GM12865 (cell line): Measurements from ENCODE around the gene ADCY6.

Experiments
- DNase-seq: peaks from one replicate; pipeline ENCODE4 v3.0.0; 2010; ENCODE audit warnings: low read depth
- H3K4me3 ChIP-seq: 2 replicates; pipeline ENCODE4 v1.5.1; 2011; ENCODE audit warnings: mild to moderate bottlenecking, low read depth, low read length, control low read depth
- TF ChIP-seq, protein P1 (sequence below): IDR thresholded peaks from 2 replicates; pipeline ENCODE4 v1.5.1; 2011; ENCODE audit warnings: low read length, control low read depth, low read depth, inconsistent platforms; ENCODE audit not compliant: insufficient read depth; ENCODE audit errors: missing control alignments

The ADCY6 gene

GRCh38 chr12:48788854-48789775 lies at the start of gene ADCY6:
ADCY6 (minus strand) TSS chr12:48789089; CDS start chr12:48783434, 5,655 bp downstream.
- TF ChIP-seq, protein P1, sequence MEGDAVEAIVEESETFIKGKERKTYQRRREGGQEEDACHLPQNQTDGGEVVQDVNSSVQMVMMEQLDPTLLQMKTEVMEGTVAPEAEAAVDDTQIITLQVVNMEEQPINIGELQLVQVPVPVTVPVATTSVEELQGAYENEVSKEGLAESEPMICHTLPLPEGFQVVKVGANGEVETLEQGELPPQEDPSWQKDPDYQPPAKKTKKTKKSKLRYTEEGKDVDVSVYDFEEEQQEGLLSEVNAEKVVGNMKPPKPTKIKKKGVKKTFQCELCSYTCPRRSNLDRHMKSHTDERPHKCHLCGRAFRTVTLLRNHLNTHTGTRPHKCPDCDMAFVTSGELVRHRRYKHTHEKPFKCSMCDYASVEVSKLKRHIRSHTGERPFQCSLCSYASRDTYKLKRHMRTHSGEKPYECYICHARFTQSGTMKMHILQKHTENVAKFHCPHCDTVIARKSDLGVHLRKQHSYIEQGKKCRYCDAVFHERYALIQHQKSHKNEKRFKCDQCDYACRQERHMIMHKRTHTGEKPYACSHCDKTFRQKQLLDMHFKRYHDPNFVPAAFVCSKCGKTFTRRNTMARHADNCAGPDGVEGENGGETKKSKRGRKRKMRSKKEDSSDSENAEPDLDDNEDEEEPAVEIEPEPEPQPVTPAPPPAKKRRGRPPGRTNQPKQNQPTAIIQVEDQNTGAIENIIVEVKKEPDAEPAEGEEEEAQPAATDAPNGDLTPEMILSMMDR: no peak
- H3K4me3 ChIP-seq: peak within 1 kb of the TSS; percentile 24; the same call in 1 of the 2 replicates
- no peak for DNase-seq

GRCh38 chr12:48838048-48838447 lies 49.2 kb upstream of the ADCY6 start:
- no peak overlapping the region for H3K4me3 ChIP-seq
- TF ChIP-seq, protein P1: no peak

GRCh38 chr12:48832321-48833060 lies 43.6 kb upstream of the ADCY6 start:
- TF ChIP-seq, protein P1: no peak
- H3K4me3 ChIP-seq: no peak overlapping the region
- DNase-seq: no peak

More at GRCh38 chr12:48838048-48838447, 49.2 kb upstream of the ADCY6 start:
- DNase-seq: no peak

DNA sequence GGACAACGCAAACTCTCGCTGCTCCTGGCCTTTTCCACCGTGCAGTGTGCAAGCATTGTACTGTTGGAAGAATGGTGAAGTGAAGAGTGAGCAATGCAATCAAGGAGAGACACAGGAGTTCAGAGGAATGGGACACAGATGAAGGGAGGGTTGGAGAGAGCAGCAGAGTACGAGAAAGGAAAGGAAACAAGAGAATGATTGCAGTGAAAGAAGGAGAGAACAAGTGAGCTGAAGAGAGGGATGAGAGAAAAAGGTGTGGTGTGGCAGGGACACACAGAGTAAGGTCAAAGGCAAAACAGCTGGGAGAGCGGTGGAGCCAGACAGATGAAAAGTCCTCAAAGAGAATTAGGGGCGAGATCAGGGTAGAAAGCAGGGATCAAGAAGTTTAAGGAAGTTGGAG lies 42.4 kb upstream of the ADCY6 start:
- H3K4me3 ChIP-seq: no peak overlapping the region
- no peak for DNase-seq
- TF ChIP-seq, protein P1: no peak

DNA sequence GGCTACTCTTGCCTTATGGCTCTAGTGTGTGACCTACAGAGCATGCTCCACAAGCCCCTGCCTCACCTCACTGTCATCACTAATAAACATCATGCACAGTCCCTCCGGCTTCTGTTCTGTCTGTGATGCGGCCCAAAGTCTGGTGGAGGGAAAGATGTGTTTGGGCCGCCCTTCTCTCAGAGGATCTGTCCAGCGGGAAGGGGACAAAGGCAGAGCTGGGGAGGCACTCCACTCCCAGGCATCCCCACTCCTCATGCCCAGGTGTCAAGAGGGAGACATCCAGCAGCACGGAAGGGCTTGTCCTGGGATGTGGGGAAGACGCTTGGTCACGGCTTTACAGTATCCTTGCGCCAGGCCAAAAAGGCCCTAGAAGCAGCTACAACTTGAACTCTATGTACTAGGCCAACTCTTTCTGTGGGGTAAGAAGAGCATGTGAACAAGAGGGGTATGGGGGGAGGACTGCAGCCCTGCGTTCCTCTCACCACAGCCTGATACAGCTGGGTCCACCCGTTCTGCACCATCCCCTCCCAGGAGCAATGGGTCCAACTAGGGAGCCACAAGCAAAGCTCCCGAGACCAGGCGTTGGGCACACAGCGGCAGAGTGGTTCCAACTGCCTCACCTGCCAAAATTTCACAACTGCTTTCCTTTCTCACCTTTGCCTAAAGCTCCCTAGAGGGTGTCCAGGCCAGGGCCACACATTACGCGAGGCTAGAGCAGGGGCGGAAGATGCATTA lies 40.1 kb upstream of the ADCY6 start:
- no peak overlapping the region for H3K4me3 ChIP-seq
- TF ChIP-seq, protein P1: no peak
- DNase-seq: no peak

DNA sequence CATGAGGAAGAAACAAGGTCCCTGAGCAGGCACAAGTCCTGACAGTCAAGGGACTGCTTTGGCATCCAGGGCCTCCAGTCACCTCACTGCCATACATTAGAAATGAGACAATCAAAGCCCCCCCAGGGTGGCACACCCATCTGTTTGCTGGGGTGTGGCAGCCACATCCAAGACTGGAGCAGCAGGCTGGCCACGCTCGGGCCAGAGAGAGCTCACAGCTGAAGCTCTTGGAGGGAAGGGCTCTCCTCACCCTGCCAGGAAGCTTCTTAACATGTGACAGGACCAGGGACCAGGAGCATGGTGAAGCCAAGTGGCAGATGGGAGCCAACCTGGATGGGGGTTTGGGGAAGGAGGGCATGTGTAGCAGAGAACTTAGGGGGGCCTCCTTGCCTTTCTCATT lies 39.4 kb upstream of the ADCY6 start:
- H3K4me3 ChIP-seq: no peak overlapping the region
- TF ChIP-seq, protein P1: no peak
- DNase-seq: no peak
